RPMI8226 (cell line): ENCODE results near the gene RITA1.
"Not testable (repeated sequence)": the region's sequence is repeated elsewhere in the genome, so short reads cannot be mapped to it uniquely, and the experiment has no call there.

Source experiments
- DNase-seq: peaks from one replicate; pipeline ENCODE4 v3.0.0-alpha.2; 2015

RITA1 gene

DNA sequence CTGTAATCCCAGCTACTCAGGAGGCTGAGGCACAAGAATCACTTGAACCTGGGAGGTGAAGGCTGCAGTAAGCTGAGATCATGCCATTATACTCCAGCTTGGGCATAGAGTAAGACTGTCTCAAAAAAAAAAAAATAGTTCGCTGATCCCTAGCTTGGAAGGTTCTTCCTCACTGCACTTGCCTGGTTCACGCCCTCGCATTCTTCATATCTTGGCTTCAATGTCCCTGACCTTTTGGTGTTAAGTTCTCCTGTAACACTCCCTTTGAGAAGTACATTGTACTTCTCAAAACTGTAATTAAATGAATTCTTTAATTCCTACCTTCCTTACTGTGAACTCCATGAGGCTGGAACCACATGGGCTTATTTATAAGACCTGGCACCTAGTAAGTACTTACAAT lies 19.3 kb downstream of the RITA1 start:
- no peak for DNase-seq

GRCh38 chr12:113206802-113207201 lies 21.3 kb downstream of the RITA1 start:
- not testable (repeated sequence) for DNase-seq

GRCh38 chr12:113207613-113208040 lies 22.1 kb downstream of the RITA1 start:
- peak; percentile 70 for DNase-seq

GRCh38 chr12:113208041-113208934 lies 22.8 kb downstream of the RITA1 start:
- peak; percentile 93 for DNase-seq

GRCh38 chr12:113211160-113211559 lies 25.6 kb downstream of the RITA1 start:
- DNase-seq = no peak

- DNase-seq = peak; percentile 59
Observed at GRCh38 chr12:113214895-113215400, 29.4 kb downstream of the RITA1 start.

DNA sequence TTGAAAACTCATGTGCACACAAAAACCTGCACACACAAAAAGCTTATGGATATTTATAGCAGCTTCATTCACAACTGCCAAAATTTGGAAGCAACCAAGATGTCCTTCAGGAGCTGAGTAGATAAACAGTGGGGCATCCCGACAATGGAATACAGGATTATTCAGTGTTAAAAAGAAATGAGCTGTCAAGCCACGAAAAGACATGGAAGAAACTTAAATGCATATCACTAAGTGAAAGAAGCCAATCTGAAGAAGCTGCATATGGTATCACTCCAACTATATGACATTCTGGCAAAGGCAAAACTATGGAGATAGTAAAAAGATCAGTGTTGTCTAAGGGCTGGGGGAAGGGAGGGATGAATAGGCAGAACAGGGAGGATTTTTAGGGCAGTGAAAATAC lies 30.5 kb downstream of the RITA1 start:
- no peak for DNase-seq

DNA sequence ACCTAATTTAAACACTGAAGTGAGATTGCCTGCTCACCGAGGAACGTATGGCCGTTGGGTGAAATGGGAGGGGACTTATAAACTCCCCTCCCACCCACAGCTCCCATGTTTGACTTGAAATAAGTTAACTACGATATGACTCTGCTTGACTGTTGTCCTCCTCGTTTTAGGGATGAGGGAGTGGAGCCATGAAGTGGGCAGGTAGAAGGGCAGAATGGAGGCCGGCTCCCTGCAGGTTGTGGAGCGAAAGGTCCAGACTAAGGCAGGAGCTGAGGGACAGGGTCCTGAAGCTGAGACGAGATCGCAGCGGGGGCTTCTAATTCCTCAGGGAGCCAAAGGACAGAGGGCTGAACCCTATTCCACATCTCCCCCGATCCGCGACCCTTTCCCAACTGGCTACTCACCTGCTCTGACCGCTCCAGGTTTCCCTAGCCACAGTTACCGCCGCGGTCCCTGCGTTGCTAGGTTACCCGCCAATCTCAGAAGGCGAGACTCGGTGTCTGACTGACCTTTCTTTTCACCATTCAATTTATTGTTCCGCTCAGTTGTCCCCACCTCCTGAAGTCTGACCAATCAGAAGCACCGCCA lies 35.2 kb downstream of the RITA1 start:
- peak; percentile 28 for DNase-seq

DNA sequence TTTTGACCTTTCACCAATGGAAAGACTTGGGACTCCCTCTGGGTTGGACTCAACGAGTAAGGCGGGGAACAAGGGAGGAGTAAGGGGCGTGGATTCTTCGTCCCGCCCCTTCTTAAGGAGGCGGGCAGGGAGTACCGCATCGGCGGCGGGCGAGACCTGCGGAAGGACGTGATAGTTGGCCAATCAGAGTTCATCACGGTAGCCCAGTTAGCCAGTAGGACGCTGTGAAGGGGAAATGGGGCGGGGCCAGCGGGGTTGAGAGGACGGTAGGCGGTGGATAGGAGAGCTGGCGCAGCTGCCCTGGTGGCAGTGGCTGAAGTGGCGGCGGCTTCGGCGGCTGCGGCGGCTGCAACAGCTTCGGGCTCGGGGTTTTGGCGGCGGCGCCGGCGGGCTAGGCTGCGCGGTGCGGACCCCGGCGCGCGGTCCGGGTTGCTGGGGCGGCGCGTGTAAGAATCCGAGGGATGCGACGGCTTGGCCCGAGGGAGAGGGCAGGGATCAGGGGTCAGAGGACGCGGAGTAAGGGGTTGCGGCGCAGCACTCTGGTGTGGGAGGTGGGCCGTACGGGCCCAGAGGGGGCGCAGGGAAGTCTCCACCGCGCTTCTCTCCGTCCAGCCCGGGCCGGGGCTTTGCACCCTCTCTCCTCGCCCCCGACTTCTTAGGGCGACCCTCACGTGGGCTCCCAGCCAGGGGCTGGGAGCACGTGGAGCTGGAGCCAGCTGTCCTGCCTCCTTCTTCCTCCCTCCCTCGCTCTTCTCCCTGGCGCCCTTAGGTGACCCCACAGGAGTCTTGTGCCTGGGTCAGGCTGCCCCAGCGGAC lies 35.9 kb downstream of the RITA1 start, which contains the start of gene TPCN1:
TSS of gene TPCN1 (plus strand) at position 284 of the 816 bp plus-strand sequence. CDS start 5,389 bp downstream, outside the sequence.
- DNase-seq = peak; percentile 100

DNA sequence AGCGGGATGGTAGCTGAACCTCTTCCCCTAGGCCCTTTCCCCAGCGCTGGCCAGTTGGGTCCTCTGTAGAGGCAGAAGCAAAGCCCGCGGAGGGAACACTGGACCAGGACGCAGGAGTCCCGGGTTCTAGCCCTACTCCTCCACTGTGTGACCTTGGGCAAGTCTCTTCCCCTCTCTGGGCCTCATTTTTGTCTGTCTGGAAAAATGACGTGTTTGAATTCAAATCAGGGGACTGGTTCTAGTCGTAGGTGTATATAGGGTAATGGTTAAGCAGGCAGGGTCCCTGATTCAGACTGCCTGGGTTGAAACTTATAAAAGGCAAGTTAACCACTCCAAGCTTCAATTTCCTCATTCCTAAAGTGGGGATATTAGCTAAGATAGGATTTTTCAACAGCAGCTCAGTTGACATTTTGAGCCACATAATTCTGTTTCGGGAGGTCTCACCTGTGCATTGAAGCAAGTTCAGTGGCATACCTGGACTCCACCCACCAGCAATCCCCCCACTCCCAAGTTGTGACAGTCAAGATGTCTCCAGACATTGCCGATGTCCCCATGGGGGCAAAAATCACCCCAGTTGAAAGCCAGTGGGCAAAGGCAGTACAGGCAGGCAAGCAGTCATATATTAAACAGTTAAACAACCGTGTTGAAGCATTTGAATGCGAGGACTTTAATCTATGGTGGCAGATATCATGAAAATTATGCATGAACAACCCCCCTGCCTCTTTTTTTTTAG lies 36.6 kb downstream of the RITA1 start:
- no peak for DNase-seq

DNA sequence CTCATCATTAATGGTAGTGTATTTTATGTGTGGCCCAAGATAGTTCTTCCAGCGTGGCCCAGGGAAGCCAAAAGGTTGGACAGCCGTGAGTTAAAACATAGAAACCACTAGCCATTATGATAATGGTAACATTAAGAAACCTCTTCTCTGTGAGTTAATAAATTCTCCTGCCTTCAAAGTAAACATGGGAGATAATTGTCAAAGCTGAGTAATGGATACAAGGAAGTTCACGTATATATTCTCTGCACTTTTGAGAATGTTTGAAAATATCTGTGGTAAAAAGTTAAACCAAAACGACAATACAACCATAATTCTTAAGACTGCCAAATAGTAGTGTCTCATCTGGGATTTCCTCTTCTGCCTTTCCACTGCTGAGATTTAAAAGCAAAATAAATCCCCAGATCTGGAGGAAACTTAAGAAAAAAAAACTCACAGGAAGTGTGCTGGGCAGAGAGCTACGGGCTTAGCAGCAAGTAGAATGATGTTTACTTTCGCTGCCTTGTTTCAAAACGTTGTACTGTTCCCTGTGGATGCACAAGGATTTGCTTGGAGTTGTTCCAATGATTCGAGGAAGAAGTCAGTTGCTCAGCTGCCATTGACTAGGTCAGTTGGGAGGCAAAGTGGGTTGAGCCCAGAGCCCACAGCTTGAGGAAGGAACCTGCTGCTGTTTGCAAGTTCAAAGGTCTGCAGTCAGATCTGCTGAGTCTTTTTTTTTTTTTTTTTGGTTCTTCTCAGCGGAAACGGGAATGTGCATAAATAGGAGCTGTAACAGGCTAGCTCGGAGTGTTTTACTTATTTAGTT lies 37.4 kb downstream of the RITA1 start:
- peak; percentile 72 for DNase-seq

GRCh38 chr12:113224955-113225354 lies 39.4 kb downstream of the RITA1 start:
- DNase-seq = no peak

GRCh38 chr12:113226696-113227568 lies 41.4 kb downstream of the RITA1 start:
- DNase-seq = no peak

- no peak for DNase-seq
Observed at GRCh38 chr12:113227686-113228391, 42.3 kb downstream of the RITA1 start.

DNA sequence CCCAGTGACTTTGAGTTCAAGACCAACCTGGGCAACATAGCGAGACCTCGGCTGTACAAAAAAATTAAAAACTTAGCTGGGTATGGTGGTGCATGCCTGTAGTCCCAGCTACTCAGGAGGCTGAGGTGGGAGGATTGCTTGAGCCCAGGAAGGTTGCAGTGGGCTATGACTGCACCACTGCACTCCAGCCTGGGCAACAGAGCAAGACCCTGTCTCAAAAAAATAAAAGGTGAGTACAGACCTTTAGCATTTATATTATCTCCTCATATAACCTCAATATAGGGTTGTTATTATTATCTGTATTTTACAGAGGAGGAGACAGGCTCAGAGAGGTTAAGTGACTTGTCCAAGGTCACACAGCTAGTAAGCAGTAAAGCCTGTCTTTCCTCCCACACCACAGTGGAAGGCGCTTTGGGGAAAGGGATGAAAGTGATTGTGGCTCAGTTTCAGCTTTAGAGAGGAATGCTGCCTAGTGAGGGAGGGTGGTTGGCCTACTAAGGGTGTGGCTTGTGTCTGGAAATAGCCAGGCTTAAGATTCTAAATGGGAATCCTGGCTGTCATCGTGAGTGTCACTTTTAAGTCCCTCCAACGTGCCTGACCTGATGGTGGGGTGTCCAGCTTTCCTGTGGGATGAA lies 43.0 kb downstream of the RITA1 start:
- no peak for DNase-seq

GRCh38 chr12:113230315-113231234 lies 45.1 kb downstream of the RITA1 start:
- no peak for DNase-seq

- DNase-seq = no peak
Observed at GRCh38 chr12:113231235-113232088, 45.9 kb downstream of the RITA1 start.
